ENCODE data around the gene UNKL. TPM values are rescaled to one million over a fixed set of nuclear protein-coding genes. Genes with fewer than 3 reads are reported as not detected.

Gene UNKL
- 9.8 TPM for total RNA-seq

- DNase-seq = peak; percentile 17
These were observed at the start of gene UNKL for GRCh38 chr16:1414532-1415260. TSS of gene UNKL (minus strand) at chr16:1414704. CDS start at chr16:1414691, 13 bp downstream.

GRCh38 chr16:1461146-1461545 is 46.6 kb upstream of the UNKL start:
- no peak for DNase-seq

- DNase-seq = no peak
These were observed 46.2 kb upstream of the UNKL start for GRCh38 chr16:1460602-1461138.

- DNase-seq = no peak
These were observed 45.5 kb upstream of the UNKL start for GRCh38 chr16:1459967-1460366.

- no peak for DNase-seq
These were observed 44.5 kb upstream of the UNKL start for GRCh38 chr16:1458977-1459341.

- DNase-seq = no peak
These were observed 44.0 kb upstream of the UNKL start for GRCh38 chr16:1458336-1458976.

- DNase-seq = no peak
These were observed 43.2 kb upstream of the UNKL start for GRCh38 chr16:1457489-1458245.

- DNase-seq = no peak
These were observed 42.4 kb upstream of the UNKL start for GRCh38 chr16:1456951-1457350.

GRCh38 chr16:1455190-1456171 is 41.0 kb upstream of the UNKL start:
- DNase-seq = no peak

- no peak for DNase-seq
These were observed 40.1 kb upstream of the UNKL start for GRCh38 chr16:1454561-1454960.

GRCh38 chr16:1453316-1453715 is 38.8 kb upstream of the UNKL start:
- DNase-seq = no peak

- no peak for DNase-seq
These were observed 38.0 kb upstream of the UNKL start for GRCh38 chr16:1452530-1452929.

- no peak for DNase-seq
These were observed 37.3 kb upstream of the UNKL start for GRCh38 chr16:1451702-1452392.

- DNase-seq = no peak
These were observed 36.3 kb upstream of the UNKL start for GRCh38 chr16:1450841-1451240.

- DNase-seq = no peak
These were observed 35.7 kb upstream of the UNKL start for GRCh38 chr16:1450218-1450617.

GRCh38 chr16:1449201-1449788 is 34.8 kb upstream of the UNKL start:
- no peak for DNase-seq

GRCh38 chr16:1448536-1449116 is 34.1 kb upstream of the UNKL start:
- no peak for DNase-seq

- no peak for DNase-seq
These were observed 33.5 kb upstream of the UNKL start for GRCh38 chr16:1447965-1448364.

- no peak for DNase-seq
These were observed 32.0 kb upstream of the UNKL start for GRCh38 chr16:1446296-1447080.

Measured in skin of body (tissue), 2 donors.